T-helper 1 cell (primary cell): Measurements from ENCODE around the gene TTC28.
A peak's percentile ranks its signal among the peaks of the same experiment; 100 is the strongest.
"Not testable (repeated sequence)": the region's sequence is repeated elsewhere in the genome, so short reads cannot be mapped to it uniquely, and the experiment has no call there.

Source experiments
- DNase-seq, 5 donors: peaks; one replicate each; pipeline ENCODE4 v3.0.0-alpha.2; 2012 to 2020

The TTC28 gene

GRCh38 chr22:28674121-28674563 is 5.5 kb downstream of the TTC28 start:
- peak in 4 of 5 donors; percentile 8 to 78 (median 17) for DNase-seq

DNA sequence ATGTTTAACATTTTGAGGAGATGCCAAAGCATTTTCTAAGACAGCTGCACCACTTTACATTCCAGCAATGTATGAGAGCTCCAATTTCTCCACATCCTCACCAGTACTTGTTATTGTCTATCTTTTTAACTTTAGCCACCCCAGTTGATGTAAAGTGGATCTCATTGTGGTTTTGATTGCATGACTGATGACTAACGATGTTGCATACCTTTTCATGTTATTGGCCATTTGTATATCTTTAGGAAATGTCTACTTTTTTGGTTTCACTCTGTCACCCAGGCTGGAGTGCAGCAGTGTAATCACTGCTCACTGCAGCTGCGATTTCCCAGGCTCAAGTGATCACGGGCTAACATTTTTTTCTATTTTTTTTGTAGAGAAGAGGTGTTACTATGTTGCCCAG is 8.9 kb downstream of the TTC28 start:
- DNase-seq = no peak

- no peak for DNase-seq
Observed at GRCh38 chr22:28670161-28670560, 9.5 kb downstream of the TTC28 start.

DNA sequence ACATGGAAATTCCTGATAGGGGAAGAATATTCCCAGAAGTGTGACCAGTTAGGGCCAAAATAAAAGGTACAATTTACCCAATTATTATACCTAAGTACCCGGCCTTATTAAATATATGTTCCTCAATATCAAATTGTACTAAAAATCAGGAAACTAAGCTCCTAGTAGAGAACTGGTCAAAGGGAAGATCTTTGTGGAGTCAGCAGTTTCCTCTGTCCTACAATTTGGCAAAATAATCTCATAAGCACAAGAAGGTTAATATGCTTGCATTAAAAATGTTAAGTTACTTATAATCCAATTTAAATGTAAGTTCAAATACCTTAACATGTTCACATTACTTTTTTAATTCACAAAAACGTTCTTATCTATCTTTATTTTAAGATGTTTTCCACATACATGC is 10.3 kb downstream of the TTC28 start:
- no peak for DNase-seq

- DNase-seq = not testable (repeated sequence)
Observed at GRCh38 chr22:28663569-28663942, 16.1 kb downstream of the TTC28 start.

- DNase-seq = no peak
Observed at GRCh38 chr22:28658448-28658847, 21.2 kb downstream of the TTC28 start.

- DNase-seq = no peak
Observed at GRCh38 chr22:28656181-28656580, 23.5 kb downstream of the TTC28 start.

GRCh38 chr22:28650463-28650862 is 29.2 kb downstream of the TTC28 start:
- DNase-seq = no peak

DNA sequence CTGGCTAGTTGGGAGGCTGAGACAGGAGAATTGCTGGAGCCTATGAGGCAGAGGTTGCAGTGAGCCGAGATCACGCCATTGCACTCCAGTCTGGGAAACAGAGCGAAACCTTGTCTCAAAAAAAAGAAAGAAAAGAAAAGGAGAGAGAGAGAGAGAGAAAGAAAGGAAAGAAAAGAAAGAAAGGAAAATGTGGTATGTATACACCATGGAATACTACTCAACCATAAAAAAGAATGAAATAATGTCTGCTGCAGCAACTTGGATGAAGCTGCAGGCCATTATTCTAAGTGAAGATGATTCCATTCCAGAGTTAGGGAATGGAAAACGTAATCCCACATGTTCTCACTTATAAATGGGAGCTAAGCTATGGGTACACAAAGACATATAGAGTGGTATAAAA is 30.8 kb downstream of the TTC28 start:
- DNase-seq = no peak

DNA sequence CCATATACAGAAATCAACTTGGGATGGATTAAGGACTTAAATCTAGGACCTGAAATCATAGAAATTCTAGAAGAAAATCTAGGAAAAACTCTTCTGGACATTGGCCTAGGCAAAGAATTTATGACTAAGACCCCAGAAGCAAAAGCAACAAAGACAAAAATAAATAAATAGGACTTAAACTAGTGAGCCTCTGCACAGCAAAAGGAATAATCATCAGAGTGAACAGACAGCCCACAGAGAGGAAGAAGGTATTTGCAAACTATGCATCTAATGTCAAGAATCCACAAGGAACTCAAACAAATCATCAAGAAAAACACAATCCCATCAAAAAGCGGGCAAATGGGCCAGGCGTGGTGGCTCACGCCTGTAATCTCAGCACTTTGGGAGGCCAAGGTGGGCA is 32.4 kb downstream of the TTC28 start:
- no peak for DNase-seq

GRCh38 chr22:28639321-28639720 is 40.3 kb downstream of the TTC28 start:
- no peak for DNase-seq

DNA sequence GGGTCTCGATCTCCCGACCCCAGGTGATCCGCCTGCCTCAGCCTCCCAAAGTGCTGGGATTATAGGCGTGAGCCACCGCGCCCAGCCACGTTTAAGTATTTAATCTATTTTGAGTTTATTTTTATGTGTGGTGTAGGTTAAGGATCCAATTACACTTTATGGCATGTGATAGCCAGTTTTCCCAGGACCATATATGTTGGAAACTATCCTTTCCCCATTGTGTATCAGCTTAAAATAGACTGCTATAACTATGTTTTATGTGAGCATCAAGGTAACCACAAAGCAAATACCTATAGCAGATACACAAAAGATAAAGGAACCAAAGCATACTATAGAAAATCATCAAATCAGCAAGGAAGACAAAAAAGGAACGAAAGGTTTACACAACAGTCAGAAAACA is 42.4 kb downstream of the TTC28 start:
- DNase-seq = no peak

DNA sequence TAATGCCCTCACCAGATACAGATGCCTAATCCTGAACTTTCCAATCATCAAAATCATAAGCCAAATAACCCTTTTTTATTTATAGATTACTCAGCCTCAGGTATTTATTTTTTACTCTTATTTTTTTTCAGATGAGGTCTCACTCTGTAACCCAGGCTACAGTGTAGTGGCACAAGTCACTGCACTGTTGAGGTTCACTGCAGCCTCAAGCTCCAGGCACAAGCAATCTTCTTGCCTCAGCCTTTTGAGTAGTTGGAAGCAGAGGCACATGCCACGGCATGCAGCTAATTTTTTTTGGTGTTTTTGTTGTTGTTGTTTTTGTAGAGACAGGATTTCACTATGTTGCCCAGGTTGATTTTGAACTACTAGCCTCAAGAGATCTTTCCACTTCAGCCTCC is 49.5 kb downstream of the TTC28 start:
- no peak for DNase-seq

- DNase-seq = no peak
Observed at GRCh38 chr22:28629420-28630176, 50.0 kb downstream of the TTC28 start.

GRCh38 chr22:28628766-28629165 is 50.9 kb downstream of the TTC28 start:
- DNase-seq = no peak

DNA sequence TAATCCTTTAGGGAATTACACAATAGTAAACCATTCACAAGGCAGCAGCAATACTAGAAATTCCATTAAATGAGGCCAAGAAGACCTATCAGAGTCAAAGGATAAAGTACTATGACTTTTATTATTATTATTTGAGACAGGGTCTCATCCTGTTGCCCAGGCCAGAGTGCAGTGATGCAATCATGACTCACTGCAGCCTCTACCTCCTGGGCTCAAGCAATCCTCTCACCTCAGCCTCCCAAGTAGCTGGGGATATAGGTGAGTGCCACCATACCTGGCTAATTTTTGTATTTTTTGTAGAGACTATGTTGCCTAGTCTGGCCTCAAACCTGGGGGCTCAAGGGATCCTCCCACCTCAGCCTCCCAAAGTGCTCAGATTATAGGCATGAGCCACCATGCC is 51.8 kb downstream of the TTC28 start:
- no peak for DNase-seq

GRCh38 chr22:28620244-28620922 is 59.3 kb downstream of the TTC28 start:
- DNase-seq = no peak

DNA sequence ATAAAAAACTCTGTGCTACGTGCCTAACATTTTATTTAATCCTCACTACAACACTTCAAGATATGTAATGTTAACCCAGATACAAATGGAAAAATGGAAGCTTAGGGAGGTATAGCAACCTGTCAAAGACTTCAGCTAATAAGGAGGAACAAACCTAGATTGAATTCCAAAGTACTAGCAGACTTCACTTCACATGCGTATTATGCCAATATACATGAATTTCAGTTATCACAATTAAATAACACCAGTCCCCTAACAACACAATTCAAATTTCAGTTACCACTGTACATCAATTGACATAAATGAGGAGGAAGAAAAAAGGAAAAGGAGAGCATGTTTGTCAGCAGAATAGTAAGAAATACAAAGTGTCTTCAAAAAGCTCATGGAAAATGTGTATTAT is 60.4 kb downstream of the TTC28 start:
- DNase-seq = no peak

- not testable (repeated sequence) for DNase-seq
Observed at GRCh38 chr22:28615423-28615822, 64.2 kb downstream of the TTC28 start.

- no peak for DNase-seq
Observed at GRCh38 chr22:28609921-28610320, 69.7 kb downstream of the TTC28 start.

GRCh38 chr22:28608546-28608945 is 71.1 kb downstream of the TTC28 start:
- DNase-seq = no peak

- DNase-seq = no peak
Observed at GRCh38 chr22:28607795-28608194, 71.8 kb downstream of the TTC28 start.

- DNase-seq = no peak
Observed at GRCh38 chr22:28604966-28605761, 74.5 kb downstream of the TTC28 start.

GRCh38 chr22:28601915-28602314 is 77.7 kb downstream of the TTC28 start:
- DNase-seq = no peak
